ENCODE measurements around the gene ADAMTSL2. TPM values are rescaled to one million over a fixed set of nuclear protein-coding genes. Genes with fewer than 3 reads are reported as not detected.
A peak's percentile ranks its signal among the peaks of the same experiment; 100 is the strongest.

The ADAMTSL2 gene
- total RNA-seq (not detected), polyA plus RNA-seq (not detected)

GRCh38 chr9:133534346-133535291 is at the start of gene ADAMTSL2:
Gene ADAMTSL2 (plus strand): TSS chr9:133534704. CDS start chr9:133536713, 2,009 bp downstream.
- Histone ChIP-seq H3K36me3 (ENCODE audit: insufficient read depth, low read length) (no peaks in the 10 kb centered on the region), H3K9me3 (ENCODE audit: low read length) (no peaks in the 10 kb centered on the region), H3K27ac (ENCODE audit: low read depth, low read length) (no peak within 1 kb of the TSS), H3K27me3 (ENCODE audit: insufficient read depth, low read length, poor library complexity, severe bottlenecking) (no peaks in the 10 kb centered on the region), H3K4me1 (ENCODE audit: insufficient read depth, low read length) (peaks cover 16% of the 10 kb centered on the region), H3K4me3 (ENCODE audit: low read length) (no peak within 1 kb of the TSS)
- ChIA-PET POLR2A (no interaction called here), CTCF (no interaction called here)
- Mint-ChIP-seq H3K36me3 (no peaks in the 10 kb centered on the region), H3K4me3 (no peak within 1 kb of the TSS), H3K9me3 (no peaks in the 10 kb centered on the region), H3K27ac (peak within 1 kb of the TSS in 1 of 8 donors; percentile 54), H3K4me1 (peaks cover 0 to 12% (median 0%) of the 10 kb centered on the region in 3 donors), H3K27me3 (peaks cover 12 to 27% of the 10 kb centered on the region in 2 donors)
- peak in 1 of 5 donors; percentile 49 for DNase-seq

- Histone ChIP-seq H3K27me3 (ENCODE audit: insufficient read depth, low read length, poor library complexity, severe bottlenecking) (no peaks in the 10 kb centered on the region), H3K4me3 (ENCODE audit: low read length) (peak overlapping the region; percentile 43), H3K27ac (ENCODE audit: low read depth, low read length) (no peak overlapping the region), H3K4me1 (ENCODE audit: insufficient read depth, low read length) (peaks cover 6% of the 10 kb centered on the region), H3K36me3 (ENCODE audit: insufficient read depth, low read length) (no peaks in the 10 kb centered on the region), H3K9me3 (ENCODE audit: low read length) (no peaks in the 10 kb centered on the region)
- Mint-ChIP-seq H3K4me1 (peaks cover 0 to 6% (median 5%) of the 10 kb centered on the region in 3 donors), H3K36me3 (no peaks in the 10 kb centered on the region), H3K4me3 (peak overlapping the region in 3 of 7 donors; percentile 8 to 35 (median 22)), H3K27ac (peak overlapping the region in 1 of 8 donors; percentile 65), H3K9me3 (no peaks in the 10 kb centered on the region), H3K27me3 (peaks cover 4 to 17% of the 10 kb centered on the region in 2 donors)
- ChIA-PET CTCF (interaction anchor here (0.6 to 7.0 kb wide), 5 partner anchors 10 to 303 kb away, joined by 3 to 56 read pairs (median 6); no protein-coding TSS in a partner anchor), POLR2A (no interaction called here)
- peak in 1 of 5 donors; percentile 47 for DNase-seq
Measured at GRCh38 chr9:133485531-133486260, 48.8 kb upstream of the ADAMTSL2 start.

- POLR2A ChIA-PET = no interaction called here
Measured at GRCh38 chr9:133487331-133487725, 47.2 kb upstream of the ADAMTSL2 start.

GRCh38 chr9:133488686-133489252 is 45.7 kb upstream of the ADAMTSL2 start:
- peaks cover 6% of the 10 kb centered on the region for H3K4me1 ChIP-seq (ENCODE audit: insufficient read depth, low read length)
- no peaks in the 10 kb centered on the region for H3K9me3 Mint-ChIP-seq
- no peak overlapping the region for H3K4me3 Mint-ChIP-seq
- H3K4me1 Mint-ChIP-seq = peaks cover 0 to 6% (median 5%) of the 10 kb centered on the region in 3 donors
- H3K27ac Mint-ChIP-seq = no peak overlapping the region
- peaks cover 6 to 17% of the 10 kb centered on the region in 2 donors for H3K27me3 Mint-ChIP-seq
- CTCF ChIA-PET = interaction anchor here (1.4 to 7.0 kb wide), 3 partner anchors 10 to 308 kb away, joined by 5 to 56 read pairs (median 6); partner anchors contain the start of gene SLC2A6
- H3K27ac ChIP-seq (ENCODE audit: low read depth, low read length) = no peak overlapping the region
- DNase-seq = peak in 1 of 5 donors; percentile 17
- POLR2A ChIA-PET = no interaction called here
- no peaks in the 10 kb centered on the region for H3K9me3 ChIP-seq (ENCODE audit: low read length)
- H3K27me3 ChIP-seq (ENCODE audit: insufficient read depth, low read length, poor library complexity, severe bottlenecking) = peaks cover 4% of the 10 kb centered on the region
- no peaks in the 10 kb centered on the region for H3K36me3 ChIP-seq (ENCODE audit: insufficient read depth, low read length)
- H3K36me3 Mint-ChIP-seq = no peaks in the 10 kb centered on the region
- H3K4me3 ChIP-seq (ENCODE audit: low read length) = no peak overlapping the region

More at GRCh38 chr9:133487331-133487725, 47.2 kb upstream of the ADAMTSL2 start:
- Histone ChIP-seq H3K27me3 (ENCODE audit: insufficient read depth, low read length, poor library complexity, severe bottlenecking) (peaks cover 4% of the 10 kb centered on the region), H3K4me1 (ENCODE audit: insufficient read depth, low read length) (peaks cover 6% of the 10 kb centered on the region), H3K4me3 (ENCODE audit: low read length) (no peak overlapping the region), H3K9me3 (ENCODE audit: low read length) (no peaks in the 10 kb centered on the region), H3K36me3 (ENCODE audit: insufficient read depth, low read length) (no peaks in the 10 kb centered on the region), H3K27ac (ENCODE audit: low read depth, low read length) (no peak overlapping the region)
- Mint-ChIP-seq H3K4me3 (peak overlapping the region in 1 of 7 donors; percentile 59), H3K4me1 (peaks cover 0 to 6% (median 5%) of the 10 kb centered on the region in 3 donors), H3K27ac (no peak overlapping the region), H3K27me3 (peaks cover 4 to 17% of the 10 kb centered on the region in 2 donors), H3K9me3 (no peaks in the 10 kb centered on the region), H3K36me3 (no peaks in the 10 kb centered on the region)
- peak in 1 of 5 donors; percentile 21 for DNase-seq
- CTCF ChIA-PET = interaction anchor here (0.9 to 7.0 kb wide), 7 partner anchors 8 to 306 kb away, joined by 3 to 56 read pairs (median 6); partner anchors contain the start of genes SLC2A6, SURF1 and SURF2

- Mint-ChIP-seq H3K4me3 (no peak overlapping the region), H3K9me3 (no peaks in the 10 kb centered on the region), H3K27me3 (peaks cover 6 to 17% of the 10 kb centered on the region in 2 donors), H3K27ac (no peak overlapping the region), H3K4me1 (peaks cover 0 to 6% (median 5%) of the 10 kb centered on the region in 3 donors), H3K36me3 (no peaks in the 10 kb centered on the region)
- Histone ChIP-seq H3K27me3 (ENCODE audit: insufficient read depth, low read length, poor library complexity, severe bottlenecking) (peaks cover 4% of the 10 kb centered on the region), H3K4me3 (ENCODE audit: low read length) (no peak overlapping the region), H3K4me1 (ENCODE audit: insufficient read depth, low read length) (peaks cover 6% of the 10 kb centered on the region), H3K27ac (ENCODE audit: low read depth, low read length) (no peak overlapping the region), H3K36me3 (ENCODE audit: insufficient read depth, low read length) (no peaks in the 10 kb centered on the region), H3K9me3 (ENCODE audit: low read length) (no peaks in the 10 kb centered on the region)
- peak in 1 of 5 donors; percentile 35 for DNase-seq
- ChIA-PET CTCF (interaction anchor here (1.2 kb wide), 1 partner anchor 251 kb away, joined by 3 read pairs; no protein-coding TSS in a partner anchor), POLR2A (no interaction called here)
Measured at GRCh38 chr9:133489253-133490190, 45.0 kb upstream of the ADAMTSL2 start.

GRCh38 chr9:133490201-133490681 is 44.3 kb upstream of the ADAMTSL2 start:
- peak in 1 of 5 donors; percentile 17 for DNase-seq
- Histone ChIP-seq H3K9me3 (ENCODE audit: low read length) (no peaks in the 10 kb centered on the region), H3K36me3 (ENCODE audit: insufficient read depth, low read length) (no peaks in the 10 kb centered on the region), H3K4me1 (ENCODE audit: insufficient read depth, low read length) (peaks cover 6% of the 10 kb centered on the region), H3K27me3 (ENCODE audit: insufficient read depth, low read length, poor library complexity, severe bottlenecking) (peaks cover 4% of the 10 kb centered on the region), H3K4me3 (ENCODE audit: low read length) (no peak overlapping the region), H3K27ac (ENCODE audit: low read depth, low read length) (no peak overlapping the region)
- H3K4me3 Mint-ChIP-seq = no peak overlapping the region
- no peaks in the 10 kb centered on the region for H3K9me3 Mint-ChIP-seq
- H3K27ac Mint-ChIP-seq = no peak overlapping the region
- ChIA-PET POLR2A (no interaction called here), CTCF (interaction anchor here (1.2 kb wide), 1 partner anchor 252 kb away, joined by 3 read pairs; no protein-coding TSS in a partner anchor)
- peaks cover 6 to 17% of the 10 kb centered on the region in 2 donors for H3K27me3 Mint-ChIP-seq
- H3K36me3 Mint-ChIP-seq = no peaks in the 10 kb centered on the region
- peaks cover 0 to 6% (median 5%) of the 10 kb centered on the region in 3 donors for H3K4me1 Mint-ChIP-seq
